T-helper 22 cell (primary cell): ENCODE data around the gene SEMA4F.

Experiments
- DNase-seq: peaks from one replicate; pipeline ENCODE4 v3.0.0-alpha.2; 2020; ENCODE audit warnings: low read depth

Gene SEMA4F

DNA sequence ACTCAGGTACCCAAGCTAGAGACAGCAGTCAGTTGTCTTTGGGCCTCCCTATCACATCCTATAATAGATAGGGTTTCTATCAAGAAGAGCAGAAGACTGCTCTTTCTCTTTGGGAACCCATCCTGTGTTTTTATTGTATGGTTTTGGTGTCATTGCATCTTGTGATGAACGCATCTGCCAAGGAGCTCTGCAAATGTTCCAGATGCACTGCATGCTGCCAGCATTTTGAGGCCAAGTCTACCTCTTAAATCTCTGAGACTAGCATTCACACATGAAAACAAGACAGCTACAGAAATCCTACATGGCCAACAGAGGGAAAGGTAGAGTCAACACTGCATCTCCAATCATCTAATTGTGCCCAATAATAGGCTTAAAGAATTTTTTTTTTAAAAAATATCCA is 14.0 kb downstream of the SEMA4F start:
- DNase-seq = no peak

DNA sequence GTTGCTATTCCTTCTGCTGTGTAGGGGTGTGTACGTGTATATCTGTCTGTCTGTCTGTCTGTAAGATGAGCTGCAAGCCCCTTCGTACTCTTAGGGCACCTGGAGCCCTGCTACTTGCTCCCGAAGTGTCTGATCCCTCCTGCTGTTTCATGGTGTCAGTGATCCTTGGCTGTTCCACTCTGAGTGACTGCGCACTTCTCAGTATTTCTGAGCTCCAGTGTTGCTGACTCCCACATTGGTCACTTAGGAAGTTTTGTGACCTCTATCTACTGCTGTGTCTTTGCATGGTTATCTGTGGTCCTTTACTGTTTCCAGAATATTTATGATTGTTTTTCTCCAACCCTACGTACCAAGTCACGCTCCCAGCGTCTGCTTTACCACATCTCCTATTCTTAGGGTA is 16.2 kb downstream of the SEMA4F start:
- DNase-seq = no peak

DNA sequence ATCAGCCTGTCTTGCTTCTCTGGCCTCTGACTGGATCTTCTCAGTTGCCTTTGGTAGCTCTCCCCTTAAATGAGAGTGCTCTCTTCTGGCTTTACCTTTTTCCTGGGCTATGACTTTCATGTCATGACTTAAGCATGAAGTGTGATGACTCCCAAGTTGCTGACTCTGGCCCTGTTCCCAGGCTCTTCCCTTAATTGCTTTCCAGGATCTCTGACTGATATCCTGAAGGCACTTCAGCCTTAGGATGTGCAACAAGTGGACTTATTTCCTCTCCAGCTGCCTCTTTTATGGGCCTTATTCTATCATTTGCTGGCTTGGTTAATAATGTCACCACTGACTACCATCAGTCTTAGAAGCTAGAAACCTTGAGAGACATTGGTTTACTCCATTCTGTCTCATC is 17.4 kb downstream of the SEMA4F start:
- DNase-seq = no peak

DNA sequence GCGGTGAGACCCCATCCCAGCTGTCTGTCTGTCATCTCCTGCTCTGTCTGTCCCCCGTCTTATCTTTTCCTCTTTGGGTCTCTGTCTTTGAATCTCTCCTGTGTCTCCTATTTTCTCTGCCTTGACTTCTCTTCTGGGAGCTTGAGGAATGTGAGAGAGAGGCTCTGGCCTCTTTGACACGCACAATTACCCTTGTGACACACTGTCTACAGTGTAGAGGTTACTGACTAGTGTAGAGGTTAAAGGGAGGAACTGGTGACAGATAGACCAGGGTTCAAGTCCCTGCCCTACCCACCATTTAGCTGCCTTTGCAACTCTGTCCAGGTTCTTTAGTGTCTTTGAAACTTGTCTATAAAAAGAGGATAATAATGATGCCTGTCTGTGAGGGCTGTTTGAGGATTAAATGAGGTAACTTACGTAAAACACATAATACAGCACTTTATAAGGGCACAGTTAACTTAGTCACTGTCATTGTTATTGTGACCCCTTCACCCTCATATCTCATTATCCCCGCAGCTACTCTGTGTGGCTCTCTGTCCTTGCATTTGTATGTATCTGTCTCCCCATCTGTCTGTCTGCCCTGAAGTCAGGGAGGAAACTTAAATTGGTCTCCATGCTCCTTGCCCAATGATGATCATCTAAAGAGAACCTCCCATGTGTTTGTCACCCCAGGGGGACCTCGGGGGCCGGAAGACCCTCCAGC is 19.9 kb downstream of the SEMA4F start:
- DNase-seq = no peak

DNA sequence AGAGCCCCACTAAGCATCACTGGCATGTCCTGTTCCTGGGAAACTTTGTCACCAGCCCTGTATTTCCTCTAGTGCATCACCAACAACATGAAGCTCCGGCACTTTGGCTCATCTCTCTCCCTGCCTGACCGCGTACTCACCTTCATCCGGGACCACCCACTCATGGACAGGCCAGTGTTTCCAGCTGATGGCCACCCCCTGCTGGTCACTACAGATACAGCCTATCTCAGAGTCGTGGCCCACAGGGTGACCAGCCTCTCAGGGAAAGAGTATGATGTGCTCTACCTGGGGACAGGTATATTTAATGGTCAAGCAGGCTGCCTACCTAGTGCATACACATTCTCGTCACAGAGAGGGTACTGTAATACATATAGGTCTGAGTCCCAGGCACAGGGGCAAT is 21.0 kb downstream of the SEMA4F start:
- DNase-seq = no peak

DNA sequence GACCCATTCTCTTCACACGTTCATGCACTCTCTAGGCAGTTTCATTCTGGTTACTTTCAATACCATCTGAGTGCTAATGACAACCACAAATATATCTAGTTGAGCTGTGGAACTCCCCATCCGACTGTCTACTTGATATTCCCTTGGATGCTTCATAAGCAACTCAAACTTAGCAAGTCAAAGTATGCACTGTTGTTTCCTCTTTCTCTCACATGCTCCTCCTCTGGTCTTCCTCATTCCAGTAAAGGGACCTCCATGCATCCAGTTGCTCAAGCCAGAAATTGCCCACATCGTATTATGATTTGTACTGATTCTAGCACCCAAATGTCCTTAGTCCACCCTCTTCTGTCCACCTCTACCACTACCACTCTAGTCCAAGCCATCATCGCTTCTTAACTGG is 22.3 kb downstream of the SEMA4F start:
- no peak for DNase-seq

- DNase-seq = no peak
Observed at GRCh38 chr2:74679615-74680014, 25.6 kb downstream of the SEMA4F start.

GRCh38 chr2:74682501-74682900 is 28.5 kb downstream of the SEMA4F start:
- DNase-seq = no peak

DNA sequence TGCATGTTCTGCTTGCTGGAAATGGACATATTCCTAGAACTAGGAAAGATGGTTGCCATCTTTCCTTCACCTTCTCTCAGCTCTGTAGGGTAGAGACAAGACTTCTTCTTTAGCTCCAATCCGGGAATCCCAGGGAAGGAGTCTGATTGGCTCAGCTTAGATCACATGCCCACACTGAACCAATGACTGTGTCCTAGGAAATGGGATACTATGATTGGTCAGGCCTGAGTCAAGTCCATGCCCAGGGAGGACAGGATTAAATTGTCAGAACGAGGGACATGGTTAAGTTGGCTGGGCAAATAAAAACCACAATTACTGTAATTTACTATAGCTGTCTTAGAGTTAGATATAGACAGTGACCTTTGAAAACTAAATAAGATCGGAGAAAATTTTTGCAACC is 31.4 kb downstream of the SEMA4F start:
- DNase-seq = no peak

DNA sequence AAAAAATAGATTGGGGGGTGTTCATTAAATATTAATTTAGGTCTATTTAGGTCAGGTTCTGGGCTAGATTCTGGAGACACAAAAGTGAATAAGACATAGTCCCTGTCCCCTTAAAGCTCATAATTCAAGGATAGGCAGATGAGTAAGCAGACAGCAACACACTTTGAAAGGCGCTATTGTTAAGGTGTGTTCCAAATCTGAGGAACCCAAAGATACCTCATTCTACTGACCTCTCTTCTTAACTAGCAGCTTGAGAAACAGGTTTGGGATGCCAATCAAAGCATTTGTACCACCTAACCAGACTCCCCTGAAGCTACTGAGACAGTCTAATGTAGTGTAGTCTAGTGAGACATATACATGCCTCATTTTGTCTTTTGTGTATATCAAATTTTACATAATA is 34.8 kb downstream of the SEMA4F start:
- no peak for DNase-seq

GRCh38 chr2:74689671-74690070 is 35.6 kb downstream of the SEMA4F start:
- DNase-seq = no peak

DNA sequence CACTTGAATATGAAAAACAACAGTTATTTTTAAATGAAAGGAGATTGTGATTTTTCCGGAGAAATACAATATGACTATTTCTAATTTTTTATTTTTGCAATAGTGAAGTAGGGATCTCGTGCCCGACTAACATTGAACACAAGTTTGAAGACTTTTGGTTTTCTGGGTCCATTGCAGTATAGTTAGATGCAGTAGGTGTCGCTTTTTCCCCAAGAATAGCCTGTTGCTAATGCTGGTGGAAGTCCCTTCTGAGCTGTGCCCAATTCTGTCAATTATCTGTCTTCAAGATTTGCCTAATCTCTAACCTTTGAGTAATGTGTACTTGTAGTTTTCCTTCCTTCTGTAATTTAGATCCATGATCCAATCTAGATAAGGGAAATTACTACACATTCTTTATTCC is 36.5 kb downstream of the SEMA4F start:
- DNase-seq = no peak

DNA sequence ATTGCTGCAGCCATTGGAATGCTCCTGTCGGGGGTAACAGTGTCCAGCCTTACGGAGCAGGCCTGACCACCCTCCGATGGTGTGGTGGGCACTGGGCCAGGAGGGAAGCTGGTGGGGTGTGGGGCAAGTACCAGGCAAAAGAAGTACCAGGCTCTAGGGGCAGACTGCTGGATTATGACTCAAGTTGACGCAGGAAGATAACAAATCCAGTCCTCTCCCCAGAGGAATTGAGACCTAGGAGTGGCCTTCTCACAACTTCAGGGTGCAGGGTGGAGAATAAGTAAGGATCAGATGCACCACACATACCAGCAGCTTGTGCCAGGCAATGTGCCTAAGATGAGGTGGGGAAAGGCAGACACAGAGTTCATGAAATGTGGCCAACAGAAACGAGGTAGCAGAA is 37.9 kb downstream of the SEMA4F start:
- no peak for DNase-seq

- DNase-seq = no peak
Observed at GRCh38 chr2:74693213-74693612, 39.2 kb downstream of the SEMA4F start.

DNA sequence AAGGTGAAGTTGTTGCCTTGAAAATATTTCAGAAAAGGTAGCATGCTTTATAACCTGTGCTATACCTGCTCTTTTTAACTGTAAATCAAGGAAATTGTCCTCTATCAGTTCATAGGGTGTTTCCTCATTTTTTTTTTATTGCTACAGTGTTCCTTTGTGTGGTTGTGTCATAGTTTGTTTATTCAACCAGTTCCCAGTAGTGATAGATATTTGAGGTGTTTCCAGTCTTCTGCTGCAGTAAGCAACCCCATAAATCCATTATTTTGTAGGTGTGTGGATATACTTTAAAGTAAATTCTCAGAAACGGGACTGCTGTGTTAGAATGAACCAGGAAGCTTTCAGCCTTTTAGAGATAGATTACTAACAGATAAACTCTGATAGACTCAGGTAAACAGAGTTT is 39.6 kb downstream of the SEMA4F start:
- no peak for DNase-seq

- no peak for DNase-seq
Observed at GRCh38 chr2:74694281-74694680, 40.2 kb downstream of the SEMA4F start.

GRCh38 chr2:74695663-74696062 is 41.6 kb downstream of the SEMA4F start:
- no peak for DNase-seq

- no peak for DNase-seq
Observed at GRCh38 chr2:74696829-74697228, 42.8 kb downstream of the SEMA4F start.

GRCh38 chr2:74700643-74701372 is 46.8 kb downstream of the SEMA4F start:
- no peak for DNase-seq

GRCh38 chr2:74702001-74702715 is 48.1 kb downstream of the SEMA4F start:
- DNase-seq = no peak

DNA sequence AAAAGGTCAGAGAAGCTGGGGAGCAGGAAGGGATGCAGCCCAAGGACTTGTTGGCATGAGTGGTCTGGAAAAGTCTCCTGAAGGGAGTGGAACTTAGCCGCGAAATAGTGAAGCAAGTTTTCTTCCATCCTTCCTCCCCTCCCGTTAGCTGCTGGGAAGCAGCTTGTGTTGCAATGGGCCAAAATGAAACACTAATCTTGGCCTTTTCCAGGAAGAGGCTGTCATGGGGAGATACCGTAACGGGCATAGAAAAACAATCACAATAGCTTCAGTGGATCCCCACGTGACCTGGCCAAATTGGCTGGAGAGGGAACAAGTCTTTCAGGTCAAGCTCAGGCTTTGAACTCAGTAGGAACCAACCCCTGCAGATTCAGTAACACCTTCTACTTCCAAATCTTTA is 49.3 kb downstream of the SEMA4F start:
- DNase-seq = no peak

DNA sequence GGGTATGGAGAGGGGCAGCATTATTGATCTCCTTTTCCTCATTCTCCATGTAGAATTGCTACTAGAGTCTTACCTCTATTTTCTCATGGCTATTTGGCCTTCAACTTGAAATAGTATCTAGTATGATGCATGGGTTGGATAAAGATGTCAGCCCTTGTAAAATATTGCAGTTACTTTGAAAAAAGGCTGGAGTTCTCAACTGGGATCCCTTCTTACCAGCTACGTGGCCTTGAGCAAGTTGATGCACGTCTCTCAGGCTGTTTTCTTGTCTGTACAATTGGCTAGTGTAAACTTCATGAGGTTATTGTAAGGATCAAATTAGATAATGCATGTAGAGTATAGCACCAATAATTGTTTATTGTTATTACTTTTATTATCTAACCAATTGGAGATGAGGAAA is 50.2 kb downstream of the SEMA4F start:
- no peak for DNase-seq

DNA sequence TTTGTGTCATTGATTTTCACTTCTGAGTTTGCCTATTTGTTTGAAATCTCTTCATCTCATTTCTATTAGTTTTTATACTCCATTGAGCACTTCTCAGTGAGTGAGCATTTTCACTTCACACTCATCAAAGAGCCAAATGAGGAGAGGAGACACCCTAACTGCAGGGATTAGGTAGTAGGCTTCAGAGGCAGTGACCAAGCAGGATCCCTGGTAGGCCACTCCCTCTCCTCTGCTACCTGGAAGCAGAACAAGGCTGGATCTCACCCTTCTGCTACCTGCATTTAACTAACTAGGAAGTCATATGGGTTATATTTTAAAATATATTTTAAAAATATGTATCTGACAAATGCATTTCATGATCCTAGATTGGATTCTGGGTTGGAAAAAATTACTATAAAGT is 52.7 kb downstream of the SEMA4F start:
- DNase-seq = no peak
